H1 (cell line): Measurements from ENCODE around the gene HYDIN. TPM values are rescaled to one million over a fixed set of nuclear protein-coding genes. Genes with fewer than 3 reads are reported as not detected.

Experiments
- CTCF ChIA-PET: fragments of 300-600 bp; sonication (Branson Sonifier 250); formaldehyde crosslinking; loops from one replicate; lab custom pipeline; 2021; ENCODE audit not compliant: partially characterized antibody; lab: Charles Lee
- POLR2A ChIA-PET: fragments of 300-600 bp; sonication (Branson Sonifier 250); formaldehyde crosslinking; loops from one replicate; lab custom pipeline; 2021; ENCODE audit warnings: inconsistent platforms; ENCODE audit not compliant: partially characterized antibody; lab: Charles Lee
- DNase-seq, 2 experiments: peaks; one replicate each; pipeline versions ENCODE4 v3.0.0 to v3.0.0-alpha.2; 2010 to 2022; ENCODE audit warnings: low spot score in 2 of 2, low read depth in 1 of 2, mixed read lengths in 1 of 2
- FAIRE-seq: peaks from 2 replicates; lab custom pipeline; 2011; peaks lifted over from hg19 to GRCh38; lab: Jason Lieb, UNC
- H2AFZ ChIP-seq: 2 replicates; pipeline ENCODE4 v1.8.1; 2012; ENCODE audit warnings: low read length, inconsistent platforms
- H2AK5ac ChIP-seq: 2 replicates; pipeline ENCODE4 v1.6.1; 2013; ENCODE audit warnings: low read depth, low read length
- H2BK120ac ChIP-seq: replicated peaks from 2 replicates; pipeline ENCODE3; 2013; ENCODE audit warnings: low read depth, low read length, inconsistent platforms
- H2BK12ac ChIP-seq: 2 replicates; pipeline ENCODE4 v1.6.1; 2013; ENCODE audit warnings: low read depth, low read length
- H2BK15ac ChIP-seq: 2 replicates; pipeline ENCODE4 v1.6.1; 2013; ENCODE audit warnings: low read length
- H2BK20ac ChIP-seq: 2 replicates; pipeline ENCODE4 v1.6.1; 2013; ENCODE audit warnings: low read length
- H2BK5ac ChIP-seq: 2 replicates; pipeline ENCODE4 v1.6.1; 2013; ENCODE audit warnings: low read depth, low read length
- H3K14ac ChIP-seq: 2 replicates; pipeline ENCODE4 v1.6.1; 2013; ENCODE audit warnings: inconsistent platforms; ENCODE audit not compliant: insufficient read length
- H3K18ac ChIP-seq: 2 replicates; pipeline ENCODE4 v1.6.1; 2013; ENCODE audit warnings: low read length; ENCODE audit errors: extremely low read depth
- H3K23ac ChIP-seq: 2 replicates; pipeline ENCODE4 v1.6.1; 2013; ENCODE audit warnings: inconsistent platforms; ENCODE audit not compliant: insufficient read length
- H3K23me2 ChIP-seq: 2 replicates; pipeline ENCODE4 v1.6.1; 2013; ENCODE audit warnings: low read depth, low read length
- H3K27ac ChIP-seq: 2 replicates; pipeline ENCODE4 v1.6.1; 2011; ENCODE audit warnings: low read depth, low read length, inconsistent platforms
- H3K27me3 ChIP-seq, 4 experiments: replicated peaks in 1 of 4; 1 replicate in 1 of 4; 2 replicates in 3 of 4; pipeline versions ENCODE4 v1.6.1 to v1.8.1; 2011 to 2013; ENCODE audit warnings: low read length in 3 of 4, mild to moderate bottlenecking in 3 of 4, inconsistent platforms in 2 of 4, mixed read lengths in 2 of 4, moderate library complexity in 1 of 4; ENCODE audit not compliant: control insufficient read depth in 3 of 4, insufficient read depth in 3 of 4; ENCODE audit errors: extremely low read depth in 1 of 4
- H3K36me3 ChIP-seq, 4 experiments: 2 replicates each; pipeline versions ENCODE4 v1.6.1 to v1.8.1; 2011 to 2013; ENCODE audit warnings: mild to moderate bottlenecking in 4 of 4, low read length in 3 of 4, moderate library complexity in 2 of 4, control low read depth in 1 of 4, inconsistent platforms in 1 of 4; ENCODE audit not compliant: insufficient read depth in 4 of 4, control insufficient read depth in 2 of 4
- H3K4ac ChIP-seq: replicated peaks from 2 replicates; pipeline ENCODE3; 2013; ENCODE audit warnings: low read length, low read depth, mixed read lengths, inconsistent platforms; ENCODE audit not compliant: insufficient read length
- H3K4me1 ChIP-seq, 4 experiments: replicated peaks in 1 of 4; 1 replicate in 1 of 4; 2 replicates in 3 of 4; pipeline versions ENCODE4 v1.6.1 to v1.8.1; 2011 to 2013; ENCODE audit warnings: low read length in 3 of 4, inconsistent platforms in 2 of 4, mixed read lengths in 1 of 4; ENCODE audit not compliant: insufficient read depth in 4 of 4, control insufficient read depth in 3 of 4
- H3K4me2 ChIP-seq, 2 experiments: 2 replicates each; pipeline versions ENCODE4 v1.6.1 to v1.8.1; 2011 to 2013; ENCODE audit warnings: low read depth in 2 of 2, low read length in 2 of 2, control low read depth in 1 of 2, inconsistent platforms in 1 of 2, mild to moderate bottlenecking in 1 of 2; ENCODE audit not compliant: insufficient read depth in 1 of 2
- H3K4me3 ChIP-seq, 4 experiments: fragments of 200-600, 300-600 bp in 1 of 4; sonication (generic), shearing (Covaris generic), sonication (Bioruptor Twin) in 1 of 4; 2 replicates each; pipeline versions ENCODE4 v1.5.1 to v1.8.1; 2011 to 2016; ENCODE audit warnings: low read length in 4 of 4, low read depth in 3 of 4, control low read depth in 2 of 4, inconsistent platforms in 2 of 4, mild to moderate bottlenecking in 2 of 4, mixed read lengths in 1 of 4, moderate library complexity in 1 of 4; ENCODE audit not compliant: insufficient read depth in 2 of 4; ENCODE audit errors: extremely low read depth in 1 of 4
- H3K56ac ChIP-seq: replicated peaks from 2 replicates; pipeline ENCODE3; 2013; ENCODE audit warnings: low read depth, mild to moderate bottlenecking, mixed read lengths, low read length, inconsistent platforms; ENCODE audit not compliant: insufficient read length
- H3K79me1 ChIP-seq: 2 replicates; pipeline ENCODE4 v1.6.1; 2013; ENCODE audit warnings: low read depth, low read length, control low read depth
- H3K79me2 ChIP-seq, 2 experiments: 2 replicates each; pipeline versions ENCODE4 v1.6.1 to v1.8.1; 2012 to 2013; ENCODE audit warnings: low read length in 2 of 2, mild to moderate bottlenecking in 2 of 2, inconsistent platforms in 1 of 2; ENCODE audit not compliant: insufficient read depth in 2 of 2, control insufficient read depth in 1 of 2
- H3K9ac ChIP-seq, 4 experiments: replicated peaks in 1 of 4; 1 replicate in 1 of 4; 2 replicates in 3 of 4; pipeline versions ENCODE4 v1.6.1 to v1.8.1; 2011 to 2013; ENCODE audit warnings: low read depth in 3 of 4, low read length in 3 of 4, control low read depth in 2 of 4, mild to moderate bottlenecking in 2 of 4, moderate library complexity in 2 of 4, inconsistent platforms in 1 of 4; ENCODE audit errors: extremely low read depth in 1 of 4
- H3K9me3 ChIP-seq, 2 experiments: 2 replicates each; pipeline versions ENCODE4 v1.6.1 to v1.8.1; 2012 to 2013; ENCODE audit warnings: mild to moderate bottlenecking in 2 of 2, moderate library complexity in 2 of 2, control low read depth in 1 of 2, inconsistent platforms in 1 of 2, low read depth in 1 of 2, low read length in 1 of 2, mixed read lengths in 1 of 2; ENCODE audit not compliant: insufficient read depth in 2 of 2
- H4K20me1 ChIP-seq, 2 experiments: replicated peaks in 1 of 2; 2 replicates each; pipeline versions ENCODE3 to v1.8.1; 2011 to 2013; ENCODE audit warnings: inconsistent platforms in 2 of 2, low read length in 2 of 2, mild to moderate bottlenecking in 1 of 2; ENCODE audit not compliant: insufficient read depth in 2 of 2, control insufficient read depth in 1 of 2
- H4K5ac ChIP-seq: 2 replicates; pipeline ENCODE4 v1.6.1; 2013; ENCODE audit warnings: low read length, low read depth, mixed read lengths, inconsistent platforms; ENCODE audit not compliant: insufficient read length
- H4K8ac ChIP-seq: 2 replicates; pipeline ENCODE4 v1.8.0; 2013; ENCODE audit warnings: mild to moderate bottlenecking, moderate library complexity, low read length, inconsistent platforms; ENCODE audit not compliant: insufficient read depth; ENCODE audit errors: extremely low read depth
- H4K91ac ChIP-seq: replicated peaks from 2 replicates; pipeline ENCODE3; 2013; ENCODE audit warnings: low read length, mixed read lengths, inconsistent platforms; ENCODE audit not compliant: insufficient read length
- CHD2 ChIP-seq: IDR thresholded peaks from 2 replicates; pipeline ENCODE4 v1.6.1; 2012; ENCODE audit warnings: low read length, improper control_type of control experiment
- GABPA ChIP-seq: IDR thresholded peaks from 2 replicates; pipeline ENCODE4 v1.6.1; 2011; ENCODE audit warnings: mild to moderate bottlenecking, low read length, moderate library complexity, borderline replicate concordance; ENCODE audit not compliant: insufficient read depth
- JUND ChIP-seq: IDR thresholded peaks from 2 replicates; pipeline ENCODE4 v1.6.1; 2011; ENCODE audit warnings: mild to moderate bottlenecking, improper control_type of control experiment, low read length
- NANOG ChIP-seq: IDR thresholded peaks from 2 replicates; pipeline ENCODE4 v1.6.1; 2011; ENCODE audit warnings: low read length, low read depth, mild to moderate bottlenecking, inconsistent platforms; ENCODE audit not compliant: insufficient read depth, poor library complexity, severe bottlenecking
- NRF1 ChIP-seq: IDR thresholded peaks from 2 replicates; pipeline ENCODE4 v1.6.1; 2011; ENCODE audit warnings: mild to moderate bottlenecking, low read depth, low read length, improper control_type of control experiment
- POLR2AphosphoS5 ChIP-seq: IDR thresholded peaks from 2 replicates; pipeline ENCODE4 v1.6.1; 2011; ENCODE audit warnings: low read depth, low read length
- POU5F1 ChIP-seq: IDR thresholded peaks from 2 replicates; pipeline ENCODE4 v1.6.1; 2011; ENCODE audit warnings: low read depth, mild to moderate bottlenecking, low read length, moderate library complexity
- RAD21 ChIP-seq, 2 experiments: IDR thresholded peaks in 1 of 2; conservative IDR thresholded peaks in 1 of 2; 2 replicates each; pipeline ENCODE4 v1.6.1; 2011; ENCODE audit warnings: low read depth in 2 of 2, low read length in 2 of 2, improper control_type of control experiment in 1 of 2, inconsistent platforms in 1 of 2, mild to moderate bottlenecking in 1 of 2, moderate library complexity in 1 of 2
- YY1 ChIP-seq: IDR thresholded peaks from 2 replicates; pipeline ENCODE4 v1.6.1; 2011; ENCODE audit warnings: low read depth, mild to moderate bottlenecking, low read length
- WGBS, 2 experiments: shearing (Covaris generic) in 1 of 2; methylation state at CpG; one replicate each; pipeline versions ENCODE4 v1.1.6 to v1.1.7; 2013 to 2015; ENCODE audit warnings: low lambda C conversion rate in 2 of 2, mixed read lengths in 2 of 2, inconsistent platforms in 1 of 2, low coverage in 1 of 2, missing lambda C conversion rate in 1 of 2; ENCODE audit not compliant: insufficient replicate concordance in 2 of 2, insufficient coverage in 1 of 2, insufficient read length in 1 of 2; ENCODE audit errors: extremely low coverage in 1 of 2, missing lambda C conversion rate in 1 of 2; 5-methylcytosine and 5-hydroxymethylcytosine counted together
- polyA plus RNA-seq, 7 experiments: library from polyadenylated mRNA; depleted of rRNA in 3 of 7; stranded (reverse) in 5 of 7; unstranded in 2 of 7; fragments of >200 nt in 5 of 7; fragments of 200-250 nt in 2 of 7; gene quantifications; 1 replicate in 5 of 7; 2 replicates in 1 of 7; 4 replicates in 1 of 7; pipeline versions ENCODE4 v1.2.1 to v1.2.3, GENCODE V29; 2011 to 2013; ENCODE audit warnings: missing spikeins in 2 of 7, mixed read lengths in 2 of 7
- total RNA-seq: library from RNA; stranded (reverse); fragmentation: NEBNext Ultra II Directional; extraction: Animal tissue kit (Norgen Biotek cat#: 25700); gene quantifications from 2 replicates; pipeline ENCODE4 v1.2.1, GENCODE V29; 2021

HYDIN gene
- total and polyA plus RNA-seq, 2 of the 8 experiments (the other 6 are each of a cell fraction or from before 2014, with no cell fraction given), result 1.1 to 1.8 TPM

GRCh38 chr16:70786020-70786755, 444.3 kb downstream of the HYDIN start:
- CTCF ChIA-PET, result interaction anchor here (0.8 to 1.5 kb wide), 2 partner anchors 14 to 16 kb away, joined by 3 to 6 read pairs; no protein-coding TSS in a partner anchor
- H2BK15ac ChIP-seq, result no peak overlapping the region
- no peak overlapping the region for H3K9ac ChIP-seq
- POLR2A ChIA-PET, result interaction anchor here (1.4 kb wide), 1 partner anchor 9 kb away, joined by 3 read pairs; no protein-coding TSS in a partner anchor
- no peak overlapping the region for H3K4me2 ChIP-seq
- DNase-seq (no peak), FAIRE-seq (no peak)
- peaks cover 6% of the 10 kb centered on the region for H3K79me1 ChIP-seq
- H2AK5ac ChIP-seq, result no peak overlapping the region
- no peak overlapping the region for H3K23ac ChIP-seq
- H3K23me2 ChIP-seq, result no peaks in the 10 kb centered on the region
- no peak overlapping the region for H2BK20ac ChIP-seq
- H3K79me2 ChIP-seq, result peaks cover 0 to 19% of the 10 kb centered on the region in 2 experiments; a peak in 2 of 4 replicates
- H3K4me1 ChIP-seq, result no peaks in the 10 kb centered on the region; a peak in 2 of 7 replicates
- peaks cover 19 to 40% (median 35%) of the 10 kb centered on the region in 4 experiments for H3K36me3 ChIP-seq
- H4K20me1 ChIP-seq, result peaks cover 13 to 23% of the 10 kb centered on the region in 2 experiments
- H2AFZ ChIP-seq, result no peak overlapping the region
- H3K9me3 ChIP-seq, result peaks cover 3 to 5% of the 10 kb centered on the region in 2 experiments; a peak in 1 of 4 replicates
- H3K27me3 ChIP-seq, result no peaks in the 10 kb centered on the region
- H4K91ac ChIP-seq, result no peak overlapping the region
- H3K14ac ChIP-seq, result no peak overlapping the region
- H3K4me3 ChIP-seq, result no peak overlapping the region
- no peak overlapping the region for H3K27ac ChIP-seq
- H4K8ac ChIP-seq, result no peak overlapping the region
- H3K56ac ChIP-seq, result no peak overlapping the region
- 97% methylated on average over 19 of the region's 19 CpGs; no CpG with 5 or more reads in 1 of the 2 experiments for WGBS, 2 experiments
- H3K18ac ChIP-seq, result no peak overlapping the region
- no peak overlapping the region for H2BK5ac ChIP-seq
- H2BK12ac ChIP-seq, result no peak overlapping the region
- TF ChIP-seq GABPA (no peak), YY1 (no peak), NRF1 (no peak), POLR2AphosphoS5 (no peak), NANOG (no peak), POU5F1 (no peak), JUND (no peak), CHD2 (no peak), RAD21 (IDR thresholded peaks at IDR 0.05 in 1 of 2, conservative IDR thresholded peaks at IDR 0.05 in 1 of 2; ENCODE audit: low read depth in 2 of 2, low read length in 2 of 2) (no peak)
- TF ChIP-seq, all 59 proteins: peak for 0
- Histone ChIP-seq H2BK120ac (no peak overlapping the region), H3K4ac (no peak overlapping the region), H4K5ac (no peak overlapping the region)
